H1 (cell line): ENCODE data around the gene C2CD4B.

Experiments used
- CEBPB ChIP-seq: IDR thresholded peaks from 2 replicates; pipeline ENCODE4 v1.6.1; 2012; ENCODE audit warnings: low read depth, low read length
- CREB1 ChIP-seq: IDR thresholded peaks from 2 replicates; pipeline ENCODE4 v1.6.1; 2012; ENCODE audit warnings: inconsistent platforms
- EP300 ChIP-seq, 2 experiments: IDR thresholded peaks; 1 replicate in 1 of 2; 2 replicates in 1 of 2; pipeline ENCODE4 v1.6.1; 2011 to 2012; ENCODE audit warnings: low read depth in 2 of 2, low read length in 2 of 2, mild to moderate bottlenecking in 2 of 2, borderline replicate concordance in 1 of 2, inconsistent platforms in 1 of 2, moderate library complexity in 1 of 2
- JUN ChIP-seq: IDR thresholded peaks from 2 replicates; pipeline ENCODE4 v1.6.1; 2011; ENCODE audit warnings: low read depth, mild to moderate bottlenecking, improper control_type of control experiment, low read length
- NANOG ChIP-seq: IDR thresholded peaks from 2 replicates; pipeline ENCODE4 v1.6.1; 2011; ENCODE audit warnings: low read length, low read depth, mild to moderate bottlenecking, inconsistent platforms; ENCODE audit not compliant: insufficient read depth, poor library complexity, severe bottlenecking
- POLR2A ChIP-seq, 2 experiments: IDR thresholded peaks; 1 replicate in 1 of 2; 2 replicates in 1 of 2; pipeline ENCODE4 v1.6.1; 2011; ENCODE audit warnings: low read depth in 2 of 2, low read length in 2 of 2, mild to moderate bottlenecking in 2 of 2; ENCODE audit errors: control extremely low read depth in 1 of 2
- POLR2AphosphoS5 ChIP-seq: IDR thresholded peaks from 2 replicates; pipeline ENCODE4 v1.6.1; 2011; ENCODE audit warnings: low read depth, low read length
- SRF ChIP-seq: IDR thresholded peaks from 2 replicates; pipeline ENCODE4 v1.6.1; 2011; ENCODE audit warnings: mild to moderate bottlenecking, low read depth, low read length, moderate library complexity
- TCF12 ChIP-seq: IDR thresholded peaks from 2 replicates; pipeline ENCODE4 v1.6.1; 2011; ENCODE audit warnings: low read depth, mild to moderate bottlenecking, low read length
- TF ChIP-seq, protein P1 (sequence below), 3 experiments: IDR thresholded peaks; 1 replicate in 2 of 3; 2 replicates in 1 of 3; pipeline versions ENCODE4 v1.5.1 to v1.6.1; 2011; ENCODE audit warnings: low read length in 3 of 3, mild to moderate bottlenecking in 3 of 3, inconsistent platforms in 2 of 3, low read depth in 1 of 3, moderate library complexity in 1 of 3; ENCODE audit not compliant: insufficient read depth in 1 of 3; ENCODE audit errors: control extremely low read depth in 1 of 3

GRCh38 chr15:62142736-62143135 lies 22.3 kb downstream of the C2CD4B start:
- TF ChIP-seq, protein P1, sequence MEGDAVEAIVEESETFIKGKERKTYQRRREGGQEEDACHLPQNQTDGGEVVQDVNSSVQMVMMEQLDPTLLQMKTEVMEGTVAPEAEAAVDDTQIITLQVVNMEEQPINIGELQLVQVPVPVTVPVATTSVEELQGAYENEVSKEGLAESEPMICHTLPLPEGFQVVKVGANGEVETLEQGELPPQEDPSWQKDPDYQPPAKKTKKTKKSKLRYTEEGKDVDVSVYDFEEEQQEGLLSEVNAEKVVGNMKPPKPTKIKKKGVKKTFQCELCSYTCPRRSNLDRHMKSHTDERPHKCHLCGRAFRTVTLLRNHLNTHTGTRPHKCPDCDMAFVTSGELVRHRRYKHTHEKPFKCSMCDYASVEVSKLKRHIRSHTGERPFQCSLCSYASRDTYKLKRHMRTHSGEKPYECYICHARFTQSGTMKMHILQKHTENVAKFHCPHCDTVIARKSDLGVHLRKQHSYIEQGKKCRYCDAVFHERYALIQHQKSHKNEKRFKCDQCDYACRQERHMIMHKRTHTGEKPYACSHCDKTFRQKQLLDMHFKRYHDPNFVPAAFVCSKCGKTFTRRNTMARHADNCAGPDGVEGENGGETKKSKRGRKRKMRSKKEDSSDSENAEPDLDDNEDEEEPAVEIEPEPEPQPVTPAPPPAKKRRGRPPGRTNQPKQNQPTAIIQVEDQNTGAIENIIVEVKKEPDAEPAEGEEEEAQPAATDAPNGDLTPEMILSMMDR (IDR thresholded peaks at IDR 0.05; ENCODE audit: control extremely low read depth in 1 of 3, insufficient read depth in 1 of 3, low read depth in 1 of 3, low read length in 3 of 3), result no peak
- TF ChIP-seq CREB1 (no peak), EP300 (IDR thresholded peaks at IDR 0.05; ENCODE audit: borderline replicate concordance in 1 of 2, low read depth in 2 of 2, low read length in 2 of 2) (no peak), POLR2A (IDR thresholded peaks at IDR 0.05; ENCODE audit: control extremely low read depth in 1 of 2, low read depth in 2 of 2, low read length in 2 of 2) (no peak), SRF (no peak), NANOG (no peak), CEBPB (no peak), POLR2AphosphoS5 (no peak), TCF12 (no peak), JUN (no peak)
